Skin of body (tissue), 2 donors: Measurements from ENCODE around the gene GNLY. TPM values are rescaled to one million over a fixed set of nuclear protein-coding genes. Genes with fewer than 3 reads are reported as not detected.

Source experiments
- DNase-seq: peaks from one replicate; lab custom pipeline; 2025; lab: John Stamatoyannopoulos, UW
- total RNA-seq: library from RNA; depleted of rRNA; stranded (reverse); fragments of >200 nt; gene quantifications from one replicate; pipeline ENCODE4 v1.2.3, GENCODE V29; 2014

Gene GNLY
- total RNA-seq, 1 donor from 2014 or later: not detected

GRCh38 chr2:85681776-85682175, 12.4 kb upstream of the GNLY start:
- no peak for DNase-seq

DNA sequence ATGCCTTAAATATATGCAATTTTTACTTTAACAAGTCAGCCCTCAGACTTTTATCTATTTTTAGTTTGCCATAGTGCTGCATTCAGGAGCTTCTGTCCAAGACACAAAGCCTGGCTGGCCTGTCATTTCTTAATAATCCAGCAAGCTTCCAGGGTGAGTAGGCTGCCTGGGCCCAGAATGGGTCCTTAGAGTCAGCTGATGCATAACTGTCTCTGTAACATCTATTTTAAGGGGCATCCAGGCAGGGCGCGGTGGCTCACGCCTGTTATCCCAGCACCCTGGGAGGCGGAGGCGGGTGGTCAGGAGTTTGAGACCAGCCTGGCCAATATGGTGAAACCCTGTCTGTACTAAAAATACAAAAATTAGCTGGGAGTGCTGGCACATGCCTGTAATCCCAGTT, 11.8 kb upstream of the GNLY start:
- no peak for DNase-seq

- DNase-seq: no peak
Measured at GRCh38 chr2:85684380-85684779, 9.8 kb upstream of the GNLY start.

DNA sequence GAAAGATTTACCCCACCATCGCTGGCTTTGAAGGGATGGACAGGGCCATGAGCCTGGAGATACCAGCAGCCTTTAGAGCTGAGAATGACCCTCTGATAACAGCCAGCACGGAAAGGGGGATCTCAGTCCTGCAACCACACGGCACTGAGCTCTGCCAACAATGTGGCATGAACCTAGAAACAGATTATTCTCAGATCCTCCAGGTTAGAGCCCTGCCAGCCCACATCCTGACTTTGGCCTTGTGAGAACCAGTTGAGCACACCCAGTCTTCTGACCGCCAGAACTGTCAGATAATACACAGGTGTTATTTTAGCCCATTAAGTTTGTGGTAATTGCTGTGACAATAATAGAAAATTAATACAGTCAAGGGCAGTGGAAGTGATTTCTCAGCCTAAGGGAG, 9.4 kb upstream of the GNLY start:
- no peak for DNase-seq

DNA sequence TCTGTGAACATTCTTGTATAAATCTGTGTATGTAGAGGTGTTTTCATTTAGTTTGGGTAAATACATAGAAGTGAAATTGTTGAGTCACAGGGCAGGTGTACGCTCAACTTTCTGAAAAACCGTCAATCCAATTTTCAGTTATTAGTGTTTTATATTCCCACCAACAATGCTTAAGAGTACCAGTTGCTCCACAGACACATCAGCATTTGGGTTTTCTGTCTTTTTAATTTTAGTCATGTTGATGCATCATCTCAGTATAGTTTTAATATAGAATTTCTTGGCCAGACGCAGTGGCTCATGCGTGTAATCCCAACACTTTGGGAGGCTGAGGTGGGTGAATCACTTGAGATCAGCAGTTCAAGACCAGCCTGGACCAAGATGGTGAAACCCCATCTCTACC, 3.2 kb upstream of the GNLY start:
- no peak for DNase-seq

GRCh38 chr2:85692039-85692645, 2.0 kb upstream of the GNLY start:
- DNase-seq: no peak

- no peak for DNase-seq
Measured at GRCh38 chr2:85695121-85695520, 963 bp downstream of the GNLY start.

DNA sequence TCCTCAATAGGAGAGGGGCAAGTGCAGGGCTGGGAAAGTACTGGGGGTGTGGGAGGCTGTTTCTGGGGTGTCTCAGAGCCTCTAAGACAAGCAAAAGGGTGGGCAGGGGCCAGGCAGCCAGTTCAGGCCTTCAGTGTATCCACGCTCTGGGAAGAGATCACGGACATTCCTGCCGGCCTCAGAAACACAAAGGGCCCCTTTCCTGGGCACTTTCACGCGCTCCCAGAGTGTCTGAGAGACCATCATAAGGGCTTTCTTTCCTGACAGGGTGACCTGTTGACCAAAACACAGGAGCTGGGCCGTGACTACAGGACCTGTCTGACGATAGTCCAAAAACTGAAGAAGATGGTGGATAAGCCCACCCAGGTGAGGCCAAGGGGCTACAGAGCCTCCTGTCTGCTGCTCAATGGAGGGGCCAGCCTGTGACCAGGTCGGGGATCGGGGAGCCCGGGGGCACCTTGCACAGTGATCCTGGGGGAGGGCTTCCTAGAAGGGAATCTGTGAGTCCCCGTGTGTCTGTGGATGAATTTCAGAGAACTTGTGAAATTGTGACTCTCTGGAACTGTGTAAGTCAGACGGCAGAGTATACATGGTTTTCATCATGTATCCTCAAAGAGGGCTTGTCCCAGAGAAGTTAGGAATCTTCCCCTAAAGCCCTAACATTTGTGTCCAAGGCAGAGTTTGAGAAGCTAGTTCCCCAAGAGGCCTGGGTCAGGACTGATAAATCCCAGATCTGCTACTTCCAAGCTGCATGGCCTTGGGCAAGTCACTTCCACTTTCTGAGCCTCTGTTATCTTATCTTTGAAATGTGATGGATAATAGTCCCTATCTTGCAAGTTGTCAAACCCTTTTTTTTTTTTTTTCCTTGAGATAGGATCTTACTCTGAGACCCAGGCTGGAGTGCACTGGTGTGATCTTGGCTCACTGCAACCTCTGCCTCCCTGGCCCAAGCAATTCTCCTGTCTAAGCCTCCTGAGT, 1.8 kb downstream of the GNLY start:
- no peak for DNase-seq

- DNase-seq: no peak
Measured at GRCh38 chr2:85697096-85697495, 2.9 kb downstream of the GNLY start.

DNA sequence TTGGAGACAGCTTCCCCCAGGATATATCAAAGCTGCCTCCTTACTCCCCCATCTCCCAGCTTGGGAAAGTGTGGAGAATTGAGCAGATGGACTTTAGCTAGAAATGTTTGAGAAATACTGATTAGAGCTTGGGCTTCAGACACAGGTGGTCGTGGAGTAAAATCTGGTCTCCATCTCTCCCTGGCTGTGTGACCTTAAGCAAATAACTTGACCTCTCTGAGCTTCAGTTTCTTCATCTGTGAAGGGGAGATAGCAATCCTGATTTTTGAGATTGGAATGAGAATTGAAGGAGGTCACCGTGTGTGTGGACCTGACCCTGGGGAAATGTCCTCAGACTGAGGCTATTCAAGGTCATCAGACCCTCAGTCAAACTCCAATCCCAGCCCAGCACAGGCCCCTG, 3.6 kb downstream of the GNLY start:
- DNase-seq: no peak

DNA sequence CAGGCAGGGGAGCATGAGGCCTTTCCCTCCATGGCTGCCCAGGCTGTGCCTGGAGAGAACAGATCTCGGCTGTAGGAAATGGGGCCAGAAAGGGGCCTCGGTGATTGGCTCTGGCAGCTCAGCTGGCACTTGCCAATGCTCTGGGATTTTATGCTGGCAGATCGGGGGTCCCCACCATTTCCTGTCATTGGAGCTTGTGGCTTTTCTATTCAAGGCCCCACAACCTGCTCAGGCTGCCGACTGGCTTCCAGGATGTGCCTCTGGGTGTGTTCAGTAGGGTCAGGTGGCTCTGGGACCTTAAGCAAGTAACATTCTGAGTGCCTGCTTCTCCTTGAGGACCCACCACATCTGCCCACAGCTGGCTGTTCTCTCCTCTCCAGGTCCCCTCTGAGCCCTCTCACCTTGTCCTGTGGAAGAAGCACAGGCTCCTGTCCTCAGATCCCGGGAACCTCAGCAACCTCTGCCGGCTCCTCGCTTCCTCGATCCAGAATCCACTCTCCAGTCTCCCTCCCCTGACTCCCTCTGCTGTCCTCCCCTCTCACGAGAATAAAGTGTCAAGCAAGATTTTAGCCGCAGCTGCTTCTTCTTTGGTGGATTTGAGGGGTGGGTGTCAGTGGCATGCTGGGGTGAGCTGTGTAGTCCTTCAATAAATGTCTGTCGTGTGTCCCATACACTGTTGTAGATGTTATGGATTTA, 4.2 kb downstream of the GNLY start:
- no peak for DNase-seq

DNA sequence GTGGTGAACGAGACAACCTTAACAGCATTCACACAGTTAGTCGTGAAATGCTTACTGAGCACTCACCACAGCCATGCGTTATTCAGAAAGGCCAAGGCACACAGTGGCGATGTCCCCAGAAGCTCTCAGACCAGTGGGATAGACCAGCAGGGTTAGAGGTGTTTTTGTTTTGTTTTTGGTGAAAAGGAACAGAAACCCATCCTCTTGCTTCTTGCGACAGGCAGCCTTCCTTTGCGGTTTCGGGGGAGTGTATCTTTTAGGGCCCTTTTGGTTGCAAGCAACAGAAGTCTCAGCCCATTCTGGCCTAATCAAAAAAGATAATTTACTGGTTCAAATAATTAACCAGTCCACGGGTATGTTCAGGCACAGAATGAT, 4.7 kb downstream of the GNLY start:
- DNase-seq: no peak

DNA sequence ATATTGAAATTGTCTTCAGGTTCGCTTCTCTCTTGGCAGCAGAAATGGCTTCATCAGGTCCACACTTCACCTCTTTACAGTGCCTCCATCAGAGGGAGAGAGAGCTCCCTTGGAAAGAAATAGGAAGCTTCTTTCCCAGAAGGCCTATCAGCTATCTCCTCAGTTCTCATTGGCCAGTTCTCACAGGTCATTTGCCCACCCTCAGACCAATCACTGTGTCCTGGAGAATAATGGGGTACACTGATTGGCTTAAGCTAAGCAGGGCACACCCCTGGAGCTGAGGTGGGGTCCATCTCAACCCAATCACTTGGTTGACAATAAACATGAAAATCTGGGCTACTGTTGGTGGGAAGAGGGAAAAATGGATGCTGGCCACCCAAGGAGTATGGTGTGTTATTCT, 5.2 kb downstream of the GNLY start:
- no peak for DNase-seq

- no peak for DNase-seq
Measured at GRCh38 chr2:85702172-85702571, 8.0 kb downstream of the GNLY start.

GRCh38 chr2:85702800-85703199, 8.6 kb downstream of the GNLY start:
- DNase-seq: no peak

GRCh38 chr2:85703329-85703728, 9.2 kb downstream of the GNLY start:
- no peak for DNase-seq

GRCh38 chr2:85704038-85704437, 9.9 kb downstream of the GNLY start:
- DNase-seq: no peak

GRCh38 chr2:85704800-85705679, 10.9 kb downstream of the GNLY start:
- DNase-seq: no peak

GRCh38 chr2:85705680-85706039, 11.5 kb downstream of the GNLY start:
- DNase-seq: no peak

GRCh38 chr2:85706063-85706462, 11.9 kb downstream of the GNLY start:
- no peak for DNase-seq

DNA sequence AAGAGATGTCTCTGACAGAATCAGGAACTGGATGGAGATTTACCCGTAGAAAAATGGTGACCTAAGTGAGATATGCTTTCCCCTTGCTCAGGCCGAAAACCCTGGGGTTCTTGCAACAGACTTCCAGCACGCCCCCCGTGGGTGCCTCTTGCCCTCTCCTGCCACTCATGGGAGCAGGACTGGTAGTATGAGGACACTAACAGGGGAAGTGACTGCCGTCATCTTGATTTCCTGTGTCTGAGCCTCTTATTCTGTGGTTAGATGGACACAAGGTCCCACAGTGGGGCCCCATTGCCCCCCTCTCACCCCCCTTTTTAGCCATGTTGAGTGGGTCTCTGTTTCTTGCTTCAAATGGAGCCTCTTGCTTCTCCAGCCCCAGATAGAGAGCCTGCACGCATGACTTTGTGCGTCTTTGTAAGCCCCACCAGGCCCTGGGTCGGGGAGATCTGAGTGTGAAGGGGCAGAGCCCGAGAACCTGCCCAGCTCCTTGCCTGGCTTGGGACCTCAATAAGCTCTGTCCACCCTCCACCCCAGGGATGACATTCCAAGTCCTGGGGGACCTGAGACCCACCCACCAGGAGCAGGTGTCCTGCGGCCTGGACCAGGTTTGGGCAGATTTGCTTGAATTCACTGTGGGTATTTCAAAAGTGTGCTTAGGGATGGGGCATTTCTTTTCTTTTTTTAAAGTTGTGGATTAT, 12.6 kb downstream of the GNLY start:
- no peak for DNase-seq
